HG02870 (cell line): ENCODE measurements around the gene RHOT1.
"Not testable (repeated sequence)": the region's sequence is repeated elsewhere in the genome, so short reads cannot be mapped to it uniquely, and the experiment has no call there.

Experiments used
- ATAC-seq: cut with Tn5 transposase; IDR thresholded peaks from one replicate; pipeline ENCODE4 v1.9.1; 2021; ENCODE audit warnings: mild to moderate bottlenecking, moderate library complexity; ENCODE audit not compliant: unreplicated experiment

RHOT1 gene

GRCh38 chr17:32123782-32124181, 18.5 kb upstream of the RHOT1 start:
- no peak for ATAC-seq

- ATAC-seq = no peak
Measured at GRCh38 chr17:32124985-32125847, 17.1 kb upstream of the RHOT1 start.

GRCh38 chr17:32125848-32126153, 16.5 kb upstream of the RHOT1 start:
- ATAC-seq = no peak

GRCh38 chr17:32126325-32126724, 16.0 kb upstream of the RHOT1 start:
- no peak for ATAC-seq

GRCh38 chr17:32126746-32127145, 15.6 kb upstream of the RHOT1 start:
- no peak for ATAC-seq

- peak; percentile 72 for ATAC-seq
Measured at GRCh38 chr17:32127158-32127897, 15.0 kb upstream of the RHOT1 start.

GRCh38 chr17:32128470-32128869, 13.8 kb upstream of the RHOT1 start:
- ATAC-seq = not testable (repeated sequence)

- ATAC-seq = not testable (repeated sequence)
Measured at GRCh38 chr17:32135497-32136117, 6.7 kb upstream of the RHOT1 start.

GRCh38 chr17:32136856-32137255, 5.4 kb upstream of the RHOT1 start:
- no peak for ATAC-seq

- not testable (repeated sequence) for ATAC-seq
Measured at GRCh38 chr17:32139504-32139903, 2.8 kb upstream of the RHOT1 start.

- no peak for ATAC-seq
Measured at GRCh38 chr17:32141258-32141657, 1.0 kb upstream of the RHOT1 start.

GRCh38 chr17:32141679-32142037, 644 bp upstream of the RHOT1 start:
- ATAC-seq = no peak

GRCh38 chr17:32142857-32143526, 690 bp downstream of the RHOT1 start:
- ATAC-seq = peak; percentile 16

- no peak for ATAC-seq
Measured at GRCh38 chr17:32143527-32143870, 1.2 kb downstream of the RHOT1 start.

GRCh38 chr17:32144442-32144841, 2.1 kb downstream of the RHOT1 start:
- not testable (repeated sequence) for ATAC-seq

GRCh38 chr17:32148351-32148750, 6.0 kb downstream of the RHOT1 start:
- no peak for ATAC-seq

GRCh38 chr17:32150358-32150757, 8.1 kb downstream of the RHOT1 start:
- ATAC-seq = no peak

- ATAC-seq = no peak
Measured at GRCh38 chr17:32152130-32152529, 9.8 kb downstream of the RHOT1 start.

GRCh38 chr17:32155896-32156295, 13.6 kb downstream of the RHOT1 start:
- no peak for ATAC-seq

- no peak for ATAC-seq
Measured at GRCh38 chr17:32156656-32157055, 14.4 kb downstream of the RHOT1 start.

- ATAC-seq = no peak
Measured at GRCh38 chr17:32157225-32157624, 14.9 kb downstream of the RHOT1 start.
